ENCODE data around the gene TFF1.
A peak's percentile ranks its signal among the peaks of the same experiment; 100 is the strongest.
"Not testable (repeated sequence)": the region's sequence is repeated elsewhere in the genome, so short reads cannot be mapped to it uniquely, and the experiment has no call there.

Gene TFF1

GRCh38 chr21:42366292-42367010 is at the start of gene TFF1:
Gene TFF1 (minus strand): TSS chr21:42366535. CDS start chr21:42366495, 40 bp downstream.
- no peak for DNase-seq

- DNase-seq: peak; percentile 38
Observed at GRCh38 chr21:42414928-42415769, 48.8 kb upstream of the TFF1 start.

- DNase-seq: no peak
Observed at GRCh38 chr21:42414553-42414927, 48.2 kb upstream of the TFF1 start.

DNA sequence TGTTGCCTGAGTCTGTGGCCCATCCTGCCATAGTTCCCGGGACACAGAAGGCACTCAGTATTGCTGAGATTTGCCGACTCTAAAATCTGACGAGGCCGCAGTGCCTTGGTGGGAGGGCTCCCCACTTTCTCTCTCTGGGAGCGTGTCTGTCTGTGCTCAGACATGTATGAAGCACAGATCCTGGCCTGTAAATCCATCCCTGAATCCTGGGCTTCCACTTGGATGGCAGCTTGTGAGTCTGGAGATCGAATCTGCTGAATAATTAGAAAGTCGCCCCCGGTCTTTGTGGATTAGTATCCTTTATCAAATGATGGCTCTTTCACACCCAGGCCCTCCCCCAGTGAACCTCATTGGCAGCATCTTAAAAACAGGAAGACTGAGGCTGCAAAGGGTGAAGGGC is 47.7 kb upstream of the TFF1 start:
- no peak for DNase-seq

DNA sequence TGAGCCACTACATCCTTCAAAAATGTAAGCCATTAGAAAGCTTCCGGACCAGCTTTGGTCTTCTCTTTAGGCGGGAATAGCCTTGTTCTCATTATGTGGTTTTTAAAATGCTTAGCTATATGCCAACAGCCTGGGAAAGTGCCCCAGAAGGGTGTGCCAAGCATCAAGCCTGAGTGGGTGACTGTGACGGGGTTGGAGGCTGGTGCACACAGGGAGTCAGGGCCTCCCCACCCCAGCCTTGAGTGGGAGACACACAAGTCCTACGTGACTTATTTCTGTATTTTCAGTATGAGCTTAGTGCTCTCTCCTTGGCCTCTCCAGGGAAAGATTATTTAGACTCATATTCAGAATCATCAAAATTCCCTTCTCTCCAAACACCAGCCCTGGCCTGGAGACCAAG is 47.2 kb upstream of the TFF1 start:
- no peak for DNase-seq

- no peak for DNase-seq
Observed at GRCh38 chr21:42413093-42413492, 46.8 kb upstream of the TFF1 start.

DNA sequence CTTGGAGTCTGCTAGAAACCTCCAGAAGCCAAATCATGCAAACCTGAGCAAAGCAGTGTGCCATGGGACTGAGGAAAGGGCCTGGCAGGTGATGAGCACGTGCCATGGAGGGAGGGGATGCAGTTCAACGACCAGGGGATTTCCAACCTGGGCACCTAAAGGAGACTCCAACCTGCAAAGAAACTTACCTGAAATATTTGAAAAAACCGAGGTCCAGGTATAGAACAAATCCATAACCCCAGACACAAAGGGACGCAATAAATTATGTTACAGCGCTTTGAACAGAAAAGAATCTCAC is 46.2 kb upstream of the TFF1 start:
- no peak for DNase-seq

- no peak for DNase-seq
Observed at GRCh38 chr21:42411891-42412635, 45.7 kb upstream of the TFF1 start.

- DNase-seq: no peak
Observed at GRCh38 chr21:42411197-42411869, 45.0 kb upstream of the TFF1 start.

GRCh38 chr21:42409366-42409765 is 43.0 kb upstream of the TFF1 start:
- DNase-seq: no peak

GRCh38 chr21:42408718-42409117 is 42.4 kb upstream of the TFF1 start:
- not testable (repeated sequence) for DNase-seq

- DNase-seq: no peak
Observed at GRCh38 chr21:42407476-42407875, 41.1 kb upstream of the TFF1 start.

DNA sequence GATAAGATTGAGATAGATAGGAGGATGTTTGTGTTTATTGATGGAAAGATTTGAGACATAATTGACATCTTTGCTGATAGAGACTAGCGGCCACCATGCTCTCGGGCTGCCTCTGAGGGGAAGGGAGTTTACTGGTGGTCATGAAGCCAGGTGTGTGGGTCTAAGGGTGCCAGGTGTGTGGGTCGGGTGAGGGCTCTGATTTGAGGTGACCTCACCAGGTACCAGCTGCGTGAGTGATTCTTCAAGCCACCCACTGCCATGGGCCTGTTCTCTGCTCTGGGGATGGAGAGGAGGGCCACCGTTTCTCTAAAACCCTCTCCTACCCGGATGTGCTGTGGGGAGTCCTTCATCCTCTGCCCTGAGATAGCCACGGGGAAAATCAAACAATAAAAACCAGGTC is 40.5 kb upstream of the TFF1 start:
- DNase-seq: no peak

DNA sequence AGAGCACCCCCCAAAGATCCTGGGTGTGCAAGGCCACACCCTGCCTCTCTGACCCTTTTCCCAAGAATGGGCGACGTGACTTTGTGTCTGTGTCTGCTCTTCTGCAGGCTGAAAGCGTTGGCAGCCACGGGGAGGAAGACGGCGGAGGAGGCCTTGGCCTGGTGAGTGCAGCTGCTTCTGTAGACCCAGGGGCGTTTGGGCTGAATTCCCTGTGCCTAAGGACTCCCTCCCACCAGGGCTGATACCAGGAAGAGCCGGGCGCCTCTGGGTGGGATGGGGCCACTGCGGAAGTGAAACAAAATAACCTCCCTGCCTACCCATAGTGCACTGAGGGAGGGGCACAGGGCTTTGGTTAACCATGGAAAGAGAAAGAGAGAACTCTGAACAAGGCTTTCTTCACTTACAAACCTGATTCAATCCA is 39.9 kb upstream of the TFF1 start:
- DNase-seq: peak; percentile 86

GRCh38 chr21:42405064-42406013 is 39.0 kb upstream of the TFF1 start:
- DNase-seq: no peak

DNA sequence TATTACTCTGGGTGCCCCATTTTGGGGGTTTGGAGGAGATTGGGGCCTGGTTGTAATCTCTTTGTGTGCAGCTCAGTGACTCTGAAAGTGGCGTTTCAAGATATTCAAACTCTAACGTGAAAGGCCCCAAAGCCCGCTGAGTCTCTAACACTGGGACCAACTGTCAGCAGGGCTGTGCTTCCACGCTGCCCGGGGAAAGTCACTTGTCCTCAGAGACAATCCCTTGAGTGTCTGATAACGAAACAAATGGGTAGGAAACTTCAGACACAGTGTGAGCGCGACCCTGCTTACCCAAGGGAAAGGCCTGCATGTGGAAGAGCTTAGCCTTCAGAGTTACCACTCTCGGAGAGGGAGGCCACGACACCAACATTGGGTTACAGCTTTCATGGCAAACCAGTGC is 38.2 kb upstream of the TFF1 start:
- DNase-seq: no peak

GRCh38 chr21:42403611-42404231 is 37.4 kb upstream of the TFF1 start, which contains the start of gene UBASH3A:
Gene UBASH3A (plus strand): TSS chr21:42403902. CDS start chr21:42403946, 44 bp downstream.
- no peak for DNase-seq

DNA sequence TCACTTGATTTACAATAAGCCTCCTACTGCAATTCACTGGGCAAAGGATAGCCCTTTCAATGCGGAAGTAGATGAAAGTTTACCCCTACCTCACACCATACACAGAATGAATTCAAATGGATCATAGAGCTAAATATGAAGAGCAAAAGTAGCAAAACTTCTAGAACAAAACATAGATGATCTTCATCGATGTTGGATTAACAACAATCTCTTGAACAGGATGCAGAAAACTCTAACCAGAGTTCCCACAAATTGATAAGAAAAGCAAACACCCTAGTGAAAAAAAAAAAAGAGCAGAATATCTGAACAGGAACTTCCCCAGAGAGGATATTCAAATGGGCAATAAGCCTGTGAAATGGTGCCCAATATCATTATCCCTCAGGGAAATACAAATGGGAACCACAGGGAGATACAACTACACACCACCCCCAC is 35.5 kb upstream of the TFF1 start:
- DNase-seq: no peak

DNA sequence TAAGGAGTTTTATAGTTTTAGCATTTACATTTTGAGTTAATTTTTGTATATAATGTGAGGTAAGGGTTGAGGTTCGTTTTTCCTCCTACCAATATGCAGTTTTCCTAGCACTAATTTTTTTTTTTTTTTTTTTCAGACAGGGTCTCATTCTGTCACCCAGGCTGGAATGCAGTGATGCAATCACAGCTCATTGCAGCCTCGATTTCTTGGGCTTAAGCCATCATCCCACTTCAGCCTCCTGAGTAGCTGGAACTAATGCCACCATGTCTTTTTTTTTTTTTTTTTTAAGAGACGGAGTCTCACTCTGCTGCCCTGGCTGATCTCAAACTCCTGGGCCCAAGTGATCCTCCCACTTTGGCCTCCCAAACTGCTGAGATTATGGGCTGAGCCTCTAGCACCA is 34.8 kb upstream of the TFF1 start:
- DNase-seq: no peak

DNA sequence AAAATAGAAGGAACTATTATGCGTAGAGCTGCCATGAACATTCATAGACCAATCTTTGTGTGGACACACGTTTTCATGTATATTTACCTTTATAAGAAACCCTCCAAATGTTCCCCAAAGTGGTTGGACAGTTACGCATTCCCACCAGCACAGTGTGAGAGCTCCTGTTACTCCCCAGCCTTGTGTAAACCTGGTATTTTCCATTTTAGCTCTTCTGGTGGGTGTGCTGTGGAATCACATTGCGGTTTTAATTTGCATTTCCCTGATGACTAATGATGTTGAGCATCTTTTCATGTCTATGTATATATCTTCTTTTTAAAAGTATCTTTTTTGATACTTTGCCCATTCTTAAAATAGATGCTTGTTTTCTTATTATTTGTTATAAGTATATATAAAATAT is 34.2 kb upstream of the TFF1 start:
- DNase-seq: no peak

- DNase-seq: no peak
Observed at GRCh38 chr21:42398436-42399028, 32.2 kb upstream of the TFF1 start.
